ENCODE data around the gene RAB6C.
A peak's percentile ranks its signal among the peaks of the same experiment; 100 is the strongest.
"Not testable (repeated sequence)": the region's sequence is repeated elsewhere in the genome, so short reads cannot be mapped to it uniquely, and the experiment has no call there.

The RAB6C gene

DNA sequence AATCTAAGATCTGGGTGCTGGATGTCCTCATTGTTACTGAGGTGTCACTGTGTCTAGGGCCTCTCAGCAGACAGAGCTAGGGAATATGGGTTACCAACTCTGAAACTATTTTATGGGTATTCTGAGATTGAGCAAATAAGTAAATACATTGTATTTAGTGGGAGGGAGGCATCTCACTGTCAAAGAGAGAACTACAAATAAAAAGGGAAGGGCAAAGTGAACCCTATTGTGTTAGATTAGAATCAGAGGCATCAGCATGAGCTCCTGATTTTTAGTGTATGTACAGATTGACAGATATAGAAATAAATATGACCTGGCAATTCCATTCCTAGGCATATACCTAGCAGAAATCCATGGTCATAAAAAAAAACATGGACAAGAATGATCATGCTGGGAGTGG lies 33.9 kb upstream of the RAB6C start:
- Histone ChIP-seq H3K27me3 (no peaks in the 10 kb centered on the region), H3K9me3 (no peaks in the 10 kb centered on the region), H3K4me1 (no peaks in the 10 kb centered on the region), H3K4me3 (ENCODE audit: low read depth, low read length) (no peak overlapping the region), H3K36me3 (no peaks in the 10 kb centered on the region)
- TF ChIP-seq CTCF (IDR thresholded peaks at IDR 0.05; ENCODE audit: low read depth, low read length) = no peak
- DNase-seq = no peak

- not testable (repeated sequence) for H3K36me3 ChIP-seq; H3K27me3 ChIP-seq; H3K4me1 ChIP-seq; DNase-seq; H3K4me3 ChIP-seq (ENCODE audit: low read depth, low read length); H3K9me3 ChIP-seq
These were observed 31.8 kb upstream of the RAB6C start for GRCh38 chr2:129947712-129948111.

DNA sequence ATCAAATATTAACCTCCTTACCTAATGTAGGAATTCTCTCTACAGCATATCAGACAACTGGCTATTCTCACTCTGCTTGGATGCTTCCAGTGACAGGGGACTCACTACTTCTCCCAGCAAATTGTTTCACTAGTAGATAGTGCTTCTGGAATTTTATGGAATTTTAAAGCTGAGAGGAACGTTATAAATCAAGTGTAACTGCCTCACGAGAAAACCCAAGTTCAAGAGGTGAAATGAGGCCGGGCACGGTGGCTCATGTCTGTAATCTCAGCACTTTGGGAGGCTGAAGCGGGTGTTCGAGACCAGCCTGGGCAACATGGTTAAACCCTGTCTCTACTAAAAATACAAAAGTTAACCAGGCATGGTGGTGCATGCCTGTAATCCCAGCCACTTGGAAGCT lies 23.3 kb upstream of the RAB6C start:
- H3K36me3 ChIP-seq; DNase-seq; H3K9me3 ChIP-seq; H3K4me1 ChIP-seq; H3K27me3 ChIP-seq; H3K4me3 ChIP-seq (ENCODE audit: low read depth, low read length): not testable (repeated sequence)

GRCh38 chr2:129957891-129958290 lies 21.6 kb upstream of the RAB6C start:
- H3K27me3 ChIP-seq = no peaks in the 10 kb centered on the region
- no peak overlapping the region for H3K4me3 ChIP-seq (ENCODE audit: low read depth, low read length)
- DNase-seq = no peak
- no peaks in the 10 kb centered on the region for H3K4me1 ChIP-seq
- TF ChIP-seq CTCF (IDR thresholded peaks at IDR 0.05; ENCODE audit: low read depth, low read length) = no peak
- no peaks in the 10 kb centered on the region for H3K9me3 ChIP-seq
- no peaks in the 10 kb centered on the region for H3K36me3 ChIP-seq

- DNase-seq; H3K4me3 ChIP-seq (ENCODE audit: low read depth, low read length): not testable (repeated sequence)
These were observed 20.7 kb upstream of the RAB6C start for GRCh38 chr2:129958736-129959135.

DNA sequence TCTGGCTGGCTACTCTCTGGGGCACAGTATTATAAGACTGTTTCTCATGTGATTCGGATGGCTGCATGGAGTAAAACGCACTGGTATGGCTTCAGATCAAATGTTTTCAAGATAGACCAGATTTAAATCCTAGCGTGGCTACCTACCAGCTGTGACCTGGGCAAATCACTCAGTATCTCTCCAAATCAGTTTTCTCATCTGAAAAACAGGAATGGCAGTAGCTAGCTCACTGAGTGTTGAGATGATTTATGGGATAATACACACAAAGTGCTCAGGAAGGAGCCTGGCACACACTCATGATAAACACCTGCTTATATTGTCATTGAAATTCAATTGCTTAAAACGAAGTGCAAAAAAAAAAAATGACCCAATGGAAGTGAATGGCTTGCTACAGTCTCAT lies 10.9 kb upstream of the RAB6C start:
- not testable (repeated sequence) for DNase-seq; H3K9me3 ChIP-seq; H3K36me3 ChIP-seq; H3K4me3 ChIP-seq (ENCODE audit: low read depth, low read length); H3K27me3 ChIP-seq; H3K4me1 ChIP-seq

More at GRCh38 chr2:129958736-129959135, 20.7 kb upstream of the RAB6C start:
- not testable (repeated sequence) for H3K9me3 ChIP-seq, H3K4me1 ChIP-seq, H3K27me3 ChIP-seq, H3K36me3 ChIP-seq

DNA sequence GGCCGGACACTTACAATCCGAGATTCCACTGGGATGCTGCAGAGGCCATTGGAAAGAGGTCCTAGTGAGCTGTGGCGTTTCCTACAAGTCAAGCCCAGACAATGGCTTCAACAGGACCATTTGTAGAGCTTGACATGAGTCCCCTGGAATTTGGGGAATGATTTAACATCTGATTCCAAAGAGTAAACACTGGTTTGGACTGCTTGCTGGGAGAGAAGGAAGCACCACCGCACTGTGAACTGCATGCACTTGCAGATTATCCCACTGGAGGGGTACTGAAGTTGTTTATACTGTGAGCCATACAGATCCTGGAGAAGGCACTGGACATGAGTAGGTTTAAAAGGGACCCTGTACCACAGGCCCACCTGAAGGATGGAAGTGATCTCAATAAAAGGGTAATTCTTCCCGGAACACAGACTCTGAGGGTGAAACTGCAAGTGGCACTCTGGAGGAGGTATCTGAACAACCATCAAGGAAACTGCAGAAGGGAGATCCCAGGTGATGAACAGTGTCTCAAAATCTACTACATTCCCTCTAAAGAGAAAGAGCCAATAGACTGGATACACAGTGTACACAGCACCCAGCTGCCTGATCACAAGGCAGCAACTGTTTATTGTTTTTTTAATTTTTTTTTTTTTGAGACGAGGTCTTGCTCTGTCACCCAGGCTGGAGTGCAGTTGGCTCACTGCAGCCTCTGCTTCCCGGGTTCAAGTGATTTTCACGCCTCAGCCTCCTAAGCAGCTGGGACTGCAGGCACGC lies 4.3 kb upstream of the RAB6C start:
- no peak for DNase-seq
- H3K4me3 ChIP-seq (ENCODE audit: low read depth, low read length) = no peak overlapping the region
- H3K36me3 ChIP-seq = no peaks in the 10 kb centered on the region
- H3K27me3 ChIP-seq = no peaks in the 10 kb centered on the region
- no peaks in the 10 kb centered on the region for H3K9me3 ChIP-seq
- TF ChIP-seq CTCF (IDR thresholded peaks at IDR 0.05; ENCODE audit: low read depth, low read length) = no peak
- H3K4me1 ChIP-seq = no peaks in the 10 kb centered on the region

DNA sequence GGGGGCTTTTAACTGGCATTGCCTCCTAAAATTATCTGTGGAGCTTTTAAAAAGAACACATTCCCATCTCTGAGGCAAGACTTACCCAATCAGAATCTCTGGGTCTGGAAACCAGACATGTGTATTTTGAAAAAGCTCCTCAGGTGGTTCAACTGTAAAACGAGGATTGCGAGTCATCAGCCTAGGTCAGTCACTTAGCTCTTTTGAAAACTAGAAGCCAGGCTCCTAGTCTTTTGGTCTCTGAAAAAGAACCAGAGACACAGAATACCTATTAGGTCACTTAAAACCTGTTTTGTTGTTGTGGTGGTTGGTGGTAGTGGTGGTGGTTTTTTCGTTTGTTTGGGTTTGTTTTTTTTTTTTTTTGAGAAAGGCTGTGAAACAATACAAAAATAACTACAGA lies 2.5 kb upstream of the RAB6C start:
- DNase-seq; H3K27me3 ChIP-seq; H3K4me1 ChIP-seq; H3K36me3 ChIP-seq; H3K9me3 ChIP-seq; H3K4me3 ChIP-seq (ENCODE audit: low read depth, low read length): not testable (repeated sequence)

GRCh38 chr2:129977986-129978385 lies 1.5 kb upstream of the RAB6C start:
- H3K27me3 ChIP-seq = no peaks in the 10 kb centered on the region
- no peak for DNase-seq
- no peak for TF ChIP-seq CTCF (IDR thresholded peaks at IDR 0.05; ENCODE audit: low read depth, low read length)
- H3K9me3 ChIP-seq = no peaks in the 10 kb centered on the region
- H3K4me1 ChIP-seq = no peaks in the 10 kb centered on the region
- no peak overlapping the region for H3K4me3 ChIP-seq (ENCODE audit: low read depth, low read length)
- H3K36me3 ChIP-seq = no peaks in the 10 kb centered on the region

DNA sequence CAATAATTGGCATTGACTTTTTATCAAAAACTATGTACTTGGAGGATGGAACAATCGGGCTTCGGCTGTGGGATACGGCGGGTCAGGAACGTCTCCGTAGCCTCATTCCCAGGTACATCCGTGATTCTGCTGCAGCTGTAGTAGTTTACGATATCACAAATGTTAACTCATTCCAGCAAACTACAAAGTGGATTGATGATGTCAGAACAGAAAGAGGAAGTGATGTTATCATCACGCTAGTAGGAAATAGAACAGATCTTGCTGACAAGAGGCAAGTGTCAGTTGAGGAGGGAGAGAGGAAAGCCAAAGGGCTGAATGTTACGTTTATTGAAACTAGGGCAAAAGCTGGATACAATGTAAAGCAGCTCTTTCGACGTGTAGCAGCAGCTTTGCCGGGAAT lies 780 bp downstream of the RAB6C start:
- H3K4me3 ChIP-seq (ENCODE audit: low read depth, low read length) = peak overlapping the region; percentile 37
- H3K9me3 ChIP-seq, H3K4me1 ChIP-seq, H3K36me3 ChIP-seq, H3K27me3 ChIP-seq, DNase-seq: not testable (repeated sequence)

DNA sequence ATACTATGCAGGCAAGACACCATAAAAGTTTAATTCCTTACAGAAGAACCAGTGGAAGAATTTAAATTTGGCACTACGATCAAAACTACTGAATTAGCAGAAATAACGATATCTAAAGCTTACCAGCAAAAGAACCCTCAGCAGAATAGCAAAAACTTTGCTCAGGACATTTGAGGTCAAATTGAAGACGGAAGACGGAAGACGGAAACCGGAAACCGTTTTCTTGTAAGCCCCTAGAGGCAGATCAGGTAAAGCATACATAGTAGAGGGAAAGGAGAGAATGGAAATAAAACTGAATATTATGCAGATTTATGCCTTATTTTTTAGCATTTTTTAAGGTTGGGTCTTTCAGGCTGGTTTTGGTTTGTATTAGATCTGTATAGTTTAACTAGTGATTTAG lies 2.2 kb downstream of the RAB6C start:
- not testable (repeated sequence) for H3K4me3 ChIP-seq (ENCODE audit: low read depth, low read length); H3K9me3 ChIP-seq; DNase-seq; H3K4me1 ChIP-seq; H3K27me3 ChIP-seq; H3K36me3 ChIP-seq
